Vagina (tissue), 2 donors: ENCODE measurements around the gene WDTC1. TPM values are rescaled to one million over a fixed set of nuclear protein-coding genes. Genes with fewer than 3 reads are reported as not detected.
"Not testable (repeated sequence)": the region's sequence is repeated elsewhere in the genome, so short reads cannot be mapped to it uniquely, and the experiment has no call there.

ENCODE experiments used
- DNase-seq, 2 donors: peaks; one replicate each; pipeline ENCODE4 v3.0.0-alpha.2; 2017; ENCODE audit errors: extremely low spot score in 2 of 2
- H3K27ac ChIP-seq: fragments of 200-600 bp; sonication (generic); one replicate; pipeline ENCODE4 v1.5.1; 2019
- H3K27me3 ChIP-seq: fragments of 200-600 bp; sonication (generic); one replicate; pipeline ENCODE4 v1.5.1; 2019
- H3K36me3 ChIP-seq, 2 donors: fragments of 200-600 bp; sonication (generic); one replicate each; pipeline ENCODE4 v1.5.1; 2017 to 2019
- H3K4me1 ChIP-seq: fragments of 200-600 bp; sonication (generic); one replicate; pipeline ENCODE4 v1.5.1; 2019
- H3K4me3 ChIP-seq, 2 donors: fragments of 200-600 bp; sonication (generic); 1 replicate in 1 of 2; 2 replicates in 1 of 2; pipeline ENCODE4 v1.5.1; 2016 to 2019
- H3K9me3 ChIP-seq: fragments of 200-600 bp; sonication (generic); one replicate; pipeline ENCODE4 v1.5.1; 2019
- POLR2A ChIP-seq, 2 donors: fragments of 450-650 bp; IDR thresholded peaks; one replicate each; pipeline ENCODE4 v1.6.1; 2017; ENCODE audit warnings: antibody characterized with exemption in 2 of 2, mild to moderate bottlenecking in 2 of 2, moderate library complexity in 2 of 2
- POLR2AphosphoS5 ChIP-seq, 2 donors: sonication (generic); formaldehyde crosslinking; IDR thresholded peaks; one replicate each; pipeline ENCODE4 v1.9.0; 2017; ENCODE audit warnings: antibody characterized with exemption in 2 of 2, mild to moderate bottlenecking in 2 of 2, low read depth in 1 of 2; ENCODE audit not compliant: insufficient read depth in 1 of 2
- intact Hi-C: fragments of 100-400 bp; cut with DNase I; formaldehyde crosslinking; loops from one replicate; pipeline ENCODE4 v1.15.1; 2023
- total RNA-seq: library from RNA; depleted of rRNA; stranded (reverse); fragments of >200 nt; gene quantifications from one replicate; pipeline ENCODE4 v1.2.3, GENCODE V29; 2016
- TF ChIP-seq, protein P1 (sequence below), 3 experiments: fragments of 450-650 bp in 2 of 3; fragments of 200-600 bp in 1 of 3; sonication (generic) in 1 of 3; IDR thresholded peaks; one replicate each; pipeline ENCODE4 v1.5.1; 2017 to 2019; ENCODE audit warnings: antibody characterized with exemption in 3 of 3, mild to moderate bottlenecking in 2 of 3, moderate library complexity in 2 of 3

The WDTC1 gene
- total RNA-seq, 1 donor from 2014 or later = 28.2 TPM

DNA sequence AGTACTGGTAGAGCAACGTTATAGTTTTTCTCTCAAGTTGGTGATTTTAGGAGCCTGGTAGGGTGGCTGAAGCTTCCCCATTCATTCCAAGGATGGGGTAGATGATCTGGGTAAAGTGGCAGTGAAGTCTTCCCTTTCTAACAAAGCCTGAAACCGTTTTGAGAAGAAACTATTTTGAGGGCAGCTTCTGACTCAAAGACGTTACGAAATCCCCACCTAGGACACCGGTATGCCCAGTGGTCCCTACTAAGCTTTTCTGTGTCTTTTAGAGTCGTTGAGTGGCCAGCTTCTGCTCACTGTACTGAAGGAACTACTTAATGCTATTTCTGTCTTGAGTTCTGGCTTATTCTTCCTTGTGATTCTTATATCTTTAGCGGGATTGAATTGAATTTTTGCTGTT is 1.4 kb downstream of the WDTC1 start:
- Histone ChIP-seq H3K27me3 (no peaks in the 10 kb centered on the region), H3K9me3 (no peaks in the 10 kb centered on the region), H3K27ac (peak overlapping the region; percentile 84), H3K4me3 (peak overlapping the region; percentile 72 to 81), H3K4me1 (peaks cover 26% of the 10 kb centered on the region), H3K36me3 (no peaks in the 10 kb centered on the region)
- no peak for DNase-seq
- TF ChIP-seq POLR2AphosphoS5 (IDR thresholded peaks at IDR 0.05; ENCODE audit: insufficient read depth in 1 of 2, low read depth in 1 of 2) (no peak), POLR2A (IDR thresholded peaks at IDR 0.05) (no peak)
- TF ChIP-seq, protein P1, sequence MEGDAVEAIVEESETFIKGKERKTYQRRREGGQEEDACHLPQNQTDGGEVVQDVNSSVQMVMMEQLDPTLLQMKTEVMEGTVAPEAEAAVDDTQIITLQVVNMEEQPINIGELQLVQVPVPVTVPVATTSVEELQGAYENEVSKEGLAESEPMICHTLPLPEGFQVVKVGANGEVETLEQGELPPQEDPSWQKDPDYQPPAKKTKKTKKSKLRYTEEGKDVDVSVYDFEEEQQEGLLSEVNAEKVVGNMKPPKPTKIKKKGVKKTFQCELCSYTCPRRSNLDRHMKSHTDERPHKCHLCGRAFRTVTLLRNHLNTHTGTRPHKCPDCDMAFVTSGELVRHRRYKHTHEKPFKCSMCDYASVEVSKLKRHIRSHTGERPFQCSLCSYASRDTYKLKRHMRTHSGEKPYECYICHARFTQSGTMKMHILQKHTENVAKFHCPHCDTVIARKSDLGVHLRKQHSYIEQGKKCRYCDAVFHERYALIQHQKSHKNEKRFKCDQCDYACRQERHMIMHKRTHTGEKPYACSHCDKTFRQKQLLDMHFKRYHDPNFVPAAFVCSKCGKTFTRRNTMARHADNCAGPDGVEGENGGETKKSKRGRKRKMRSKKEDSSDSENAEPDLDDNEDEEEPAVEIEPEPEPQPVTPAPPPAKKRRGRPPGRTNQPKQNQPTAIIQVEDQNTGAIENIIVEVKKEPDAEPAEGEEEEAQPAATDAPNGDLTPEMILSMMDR (IDR thresholded peaks at IDR 0.05) = no peak
- intact Hi-C loops = no loop called here

DNA sequence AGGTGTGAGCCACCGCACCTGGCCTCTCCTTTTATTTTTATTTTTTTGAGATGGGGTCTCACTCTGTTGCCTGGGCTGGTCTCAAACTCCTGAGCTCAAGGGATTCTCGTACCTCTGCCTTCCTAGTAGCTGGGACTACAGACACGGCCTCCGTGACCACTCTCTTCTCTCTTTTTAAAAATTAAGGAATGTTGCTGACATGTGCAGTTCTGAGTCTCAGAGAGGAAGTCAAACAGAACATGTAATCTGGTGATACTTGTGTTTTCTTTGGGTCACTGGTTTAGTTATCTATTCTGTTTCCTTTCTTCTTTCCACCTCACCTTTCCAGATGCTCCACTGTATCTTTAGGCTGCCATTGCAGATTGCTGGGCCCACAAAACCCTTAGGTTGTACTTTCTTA is 2.7 kb downstream of the WDTC1 start:
- peaks cover 26% of the 10 kb centered on the region for H3K4me1 ChIP-seq
- intact Hi-C loops = no loop called here
- H3K36me3 ChIP-seq = no peaks in the 10 kb centered on the region
- H3K4me3 ChIP-seq = no peak overlapping the region
- no peak for DNase-seq
- H3K9me3 ChIP-seq = no peaks in the 10 kb centered on the region
- H3K27ac ChIP-seq = no peak overlapping the region
- H3K27me3 ChIP-seq = no peaks in the 10 kb centered on the region
- TF ChIP-seq POLR2A (IDR thresholded peaks at IDR 0.05) (no peak), POLR2AphosphoS5 (IDR thresholded peaks at IDR 0.05; ENCODE audit: insufficient read depth in 1 of 2, low read depth in 1 of 2) (no peak)
- TF ChIP-seq, protein P1 (IDR thresholded peaks at IDR 0.05) = no peak

DNA sequence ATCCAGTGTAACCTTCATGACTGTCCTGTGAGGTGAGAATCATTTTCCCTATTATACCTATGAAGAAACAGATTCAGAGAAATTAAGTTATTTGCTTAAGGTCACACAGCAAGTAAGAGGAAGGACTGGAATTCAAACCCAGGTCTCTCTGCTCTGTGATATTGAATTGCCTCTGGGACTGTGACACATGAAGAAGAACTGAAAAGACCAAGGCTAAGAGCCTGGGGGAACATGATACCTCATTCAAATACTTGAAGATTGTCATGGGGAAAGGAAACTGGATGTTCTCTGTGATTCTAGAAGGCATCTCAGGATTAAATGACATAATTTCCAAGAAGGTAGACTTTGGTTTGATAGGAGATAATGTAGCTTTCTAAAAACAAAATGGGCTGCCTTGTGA is 3.6 kb downstream of the WDTC1 start:
- no peaks in the 10 kb centered on the region for H3K9me3 ChIP-seq
- H3K27me3 ChIP-seq = no peaks in the 10 kb centered on the region
- peaks cover 26% of the 10 kb centered on the region for H3K4me1 ChIP-seq
- H3K36me3 ChIP-seq = no peaks in the 10 kb centered on the region
- no peak overlapping the region for H3K4me3 ChIP-seq
- no peak overlapping the region for H3K27ac ChIP-seq
- intact Hi-C loops = no loop called here
- DNase-seq = no peak
- TF ChIP-seq, protein P1 (IDR thresholded peaks at IDR 0.05) = no peak

DNA sequence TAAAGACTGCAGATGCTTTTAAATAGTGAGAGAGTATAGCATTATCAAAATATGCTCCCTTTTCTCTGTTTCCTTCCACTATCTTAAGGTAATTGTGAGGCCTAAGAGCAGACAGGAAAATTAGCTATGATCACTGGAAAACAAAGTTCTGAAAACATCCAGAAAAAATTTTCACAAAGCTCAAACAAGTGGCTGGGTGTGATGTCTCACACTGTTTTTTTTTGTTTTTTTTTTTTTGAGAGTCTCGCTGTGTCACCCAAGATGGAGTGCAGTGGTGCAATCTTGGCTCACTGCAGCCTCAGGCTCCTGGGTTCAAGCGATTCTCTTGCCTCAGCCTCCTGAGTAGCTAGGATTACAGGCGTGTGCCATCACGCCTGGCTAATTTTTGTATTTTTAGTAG is 7.2 kb downstream of the WDTC1 start:
- TF ChIP-seq, protein P1 (IDR thresholded peaks at IDR 0.05) = no peak
- TF ChIP-seq POLR2A (IDR thresholded peaks at IDR 0.05) = no peak
- Histone ChIP-seq H3K4me1 (peaks cover 7% of the 10 kb centered on the region), H3K4me3 (no peak overlapping the region), H3K9me3 (no peaks in the 10 kb centered on the region), H3K27me3 (no peaks in the 10 kb centered on the region), H3K27ac (no peak overlapping the region), H3K36me3 (no peaks in the 10 kb centered on the region)
- DNase-seq = no peak
- intact Hi-C loops = no loop called here

DNA sequence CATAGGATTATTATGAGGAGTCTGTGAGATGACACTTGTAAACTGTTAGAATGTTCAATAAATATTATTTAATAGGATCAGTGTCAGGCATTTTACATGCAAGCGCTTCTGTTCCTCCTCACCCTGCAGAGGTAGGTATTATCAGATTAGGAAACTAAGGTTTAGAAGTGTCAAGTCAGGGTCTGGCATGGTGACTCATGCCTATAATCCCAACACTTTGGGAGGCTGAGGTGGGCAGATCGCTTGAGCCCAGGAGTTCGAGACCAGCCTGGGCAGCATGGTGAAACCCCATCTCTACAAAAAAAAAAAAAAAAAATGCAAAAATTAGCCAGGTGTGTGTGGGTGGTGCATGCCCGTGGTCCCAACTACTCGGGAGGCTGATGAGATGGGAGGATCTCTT is 9.2 kb downstream of the WDTC1 start:
- H3K4me3 ChIP-seq, H3K27ac ChIP-seq, H3K9me3 ChIP-seq, DNase-seq, H3K4me1 ChIP-seq, H3K36me3 ChIP-seq, H3K27me3 ChIP-seq, intact Hi-C loops: not testable (repeated sequence)

DNA sequence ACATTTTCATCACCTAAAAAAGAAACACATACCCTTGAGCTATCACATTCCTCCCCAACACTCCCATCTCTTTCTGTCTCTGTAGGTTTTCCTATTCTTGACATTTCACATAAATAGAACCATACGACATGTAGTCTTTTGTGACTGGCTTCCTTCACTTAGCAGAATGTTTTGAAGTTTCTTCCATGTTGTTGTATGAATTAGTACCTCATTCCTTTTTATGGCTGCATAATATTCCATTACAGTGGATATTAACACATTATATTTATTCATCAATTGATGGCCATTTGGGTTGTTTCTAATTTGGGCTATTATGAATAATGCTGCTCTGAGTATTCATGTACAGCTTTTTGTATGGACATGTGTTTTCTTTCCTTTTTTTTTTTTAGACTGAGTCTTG is 11.8 kb downstream of the WDTC1 start:
- intact Hi-C loops = no loop called here
- H3K9me3 ChIP-seq = no peaks in the 10 kb centered on the region
- DNase-seq = no peak
- TF ChIP-seq, protein P1 (IDR thresholded peaks at IDR 0.05) = no peak
- no peak for TF ChIP-seq POLR2A (IDR thresholded peaks at IDR 0.05)
- no peak for TF ChIP-seq POLR2AphosphoS5 (IDR thresholded peaks at IDR 0.05; ENCODE audit: insufficient read depth in 1 of 2, low read depth in 1 of 2)
- H3K36me3 ChIP-seq = no peaks in the 10 kb centered on the region
- no peak overlapping the region for H3K4me3 ChIP-seq
- H3K4me1 ChIP-seq = peaks cover 8% of the 10 kb centered on the region
- no peak overlapping the region for H3K27ac ChIP-seq
- no peaks in the 10 kb centered on the region for H3K27me3 ChIP-seq
